K562 treated with DMSO at 1 percent for 12 hours (cell line): Measurements from ENCODE around the gene SRPRB. TPM values are rescaled to one million over a fixed set of nuclear protein-coding genes. Genes with fewer than 3 reads are reported as not detected.

Experiments used
- total RNA-seq: library from RNA; unstranded; fragments of 300-600 nt; gene quantifications from 2 replicates; pipeline ENCODE4 v1.2.3, GENCODE V29; 2022; ENCODE audit not compliant: insufficient read depth

SRPRB gene, protein sequence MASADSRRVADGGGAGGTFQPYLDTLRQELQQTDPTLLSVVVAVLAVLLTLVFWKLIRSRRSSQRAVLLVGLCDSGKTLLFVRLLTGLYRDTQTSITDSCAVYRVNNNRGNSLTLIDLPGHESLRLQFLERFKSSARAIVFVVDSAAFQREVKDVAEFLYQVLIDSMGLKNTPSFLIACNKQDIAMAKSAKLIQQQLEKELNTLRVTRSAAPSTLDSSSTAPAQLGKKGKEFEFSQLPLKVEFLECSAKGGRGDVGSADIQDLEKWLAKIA
- 14.2 and 16.1 TPM in 2 replicates for total RNA-seq

DNA sequence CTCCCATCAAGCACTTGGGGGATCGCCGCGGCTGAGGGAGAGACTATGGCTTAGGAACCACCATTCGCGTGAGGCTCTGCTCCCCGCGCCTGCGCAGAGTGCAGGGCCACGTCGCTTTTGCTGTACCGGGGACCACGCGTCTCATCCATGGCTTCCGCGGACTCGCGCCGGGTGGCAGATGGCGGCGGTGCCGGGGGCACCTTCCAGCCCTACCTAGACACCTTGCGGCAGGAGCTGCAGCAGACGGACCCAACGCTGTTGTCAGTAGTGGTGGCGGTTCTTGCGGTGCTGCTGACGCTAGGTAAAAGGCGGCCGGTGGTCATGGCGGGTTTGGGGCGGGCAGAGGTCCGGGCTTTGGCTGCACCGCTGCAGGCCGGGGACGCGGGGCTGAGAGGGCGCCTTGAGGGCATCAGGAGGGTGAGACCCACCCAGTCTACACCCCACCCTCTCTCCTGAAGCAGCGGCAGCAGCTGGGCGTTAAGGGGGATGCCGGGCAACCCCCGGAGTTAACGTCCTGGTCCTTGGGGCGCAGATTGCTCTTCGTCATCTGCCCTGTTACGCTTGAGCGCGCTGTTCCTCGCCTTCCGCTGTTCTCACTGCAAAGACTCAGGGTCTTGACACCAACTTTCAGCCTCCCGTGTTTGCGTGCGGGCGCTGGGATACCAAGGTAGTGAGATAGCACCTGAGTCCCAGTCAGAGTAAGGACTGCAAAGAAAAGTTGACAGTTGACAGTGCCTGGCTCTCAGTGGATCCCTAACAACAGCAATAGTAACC lies at the start of gene SRPRB:
Gene SRPRB (plus strand): TSS at position 114 of the 774 bp plus-strand sequence. CDS start 34 bp downstream, at position 148.

Other genes with a start within 250 kb of the SRPRB start
- 26.3 and 58.9 TPM in 2 replicates for gene CDV3, start 232.1 kb upstream of the SRPRB start, total RNA-seq
- gene TOPBP1, start 143.9 kb upstream of the SRPRB start, total RNA-seq: 11.2 and 27.7 TPM in 2 replicates
- 4.7 and 7.8 TPM in 2 replicates for gene TF, start 59.4 kb upstream of the SRPRB start, total RNA-seq
- 4.0 and 14.5 TPM in 2 replicates for gene RAB6B, start 90.1 kb downstream of the SRPRB start, total RNA-seq
- gene SLCO2A1, start 224.1 kb downstream of the SRPRB start, total RNA-seq: not detected in 2 replicates